NCI-H1436 treated with DMSO at 0.1 percent for 48 hours (cell line): ENCODE measurements around the gene CHRNE.

Experiments used
- DNase-seq: peaks from one replicate; lab custom pipeline; 2025; lab: John Stamatoyannopoulos, UW

CHRNE gene

GRCh38 chr17:4854111-4854681, 48.7 kb downstream of the CHRNE start:
- DNase-seq: no peak

GRCh38 chr17:4853208-4853671, 49.7 kb downstream of the CHRNE start:
- no peak for DNase-seq

GRCh38 chr17:4852567-4853207, 50.2 kb downstream of the CHRNE start:
- DNase-seq: no peak

GRCh38 chr17:4851084-4851483, 51.8 kb downstream of the CHRNE start:
- no peak for DNase-seq

GRCh38 chr17:4850246-4850645, 52.7 kb downstream of the CHRNE start:
- no peak for DNase-seq

GRCh38 chr17:4849011-4849536, 53.8 kb downstream of the CHRNE start:
- DNase-seq: no peak
